ENCODE data around the gene PCDHA2.
"Not testable (repeated sequence)": the region's sequence is repeated elsewhere in the genome, so short reads cannot be mapped to it uniquely, and the experiment has no call there.

PCDHA2 gene

GRCh38 chr5:140802781-140803271 is 8.2 kb downstream of the PCDHA2 start:
- no peak for TF ChIP-seq CTCF (IDR thresholded peaks at IDR 0.05; ENCODE audit: low read depth, low read length)
- in situ Hi-C loops (cut with HindIII; ENCODE audit: low sequenced_read_pairs), result no loop called here
- DNase-seq (ENCODE audit: low read depth, low spot score), result no peak

GRCh38 chr5:140806834-140807775 is 12.5 kb downstream of the PCDHA2 start, which contains the start of gene PCDHA4:
TSS of gene PCDHA4 (plus strand) at chr5:140807068.
- in situ Hi-C loops (cut with HindIII; ENCODE audit: low sequenced_read_pairs), result no loop called here
- H3K4me3 ChIP-seq (ENCODE audit: low read depth, low read length), result no peak within 1 kb of the TSS
- peak; percentile 36 for TF ChIP-seq CTCF (IDR thresholded peaks at IDR 0.05; ENCODE audit: low read depth, low read length)
- no peak for DNase-seq (ENCODE audit: low read depth, low spot score)

More at GRCh38 chr5:140802781-140803271, 8.2 kb downstream of the PCDHA2 start:
- no peak overlapping the region for H3K4me3 ChIP-seq (ENCODE audit: low read depth, low read length)

- in situ Hi-C loops (cut with HindIII; ENCODE audit: low sequenced_read_pairs); H3K4me3 ChIP-seq (ENCODE audit: low read depth, low read length); DNase-seq (ENCODE audit: low read depth, low spot score): not testable (repeated sequence)
These were observed 13.7 kb downstream of the PCDHA2 start for GRCh38 chr5:140808241-140808888.

GRCh38 chr5:140808889-140809291 is 14.2 kb downstream of the PCDHA2 start:
- DNase-seq (ENCODE audit: low read depth, low spot score), result no peak
- TF ChIP-seq CTCF (IDR thresholded peaks at IDR 0.05; ENCODE audit: low read depth, low read length), result no peak
- in situ Hi-C loops (cut with HindIII; ENCODE audit: low sequenced_read_pairs), result no loop called here
- no peak overlapping the region for H3K4me3 ChIP-seq (ENCODE audit: low read depth, low read length)

- in situ Hi-C loops (cut with HindIII; ENCODE audit: low sequenced_read_pairs), result no loop called here
These were observed 27.0 kb downstream of the PCDHA2 start, which contains the start of gene PCDHA5 for GRCh38 chr5:140821375-140822280. TSS of gene PCDHA5 (plus strand) at chr5:140821613.

GRCh38 chr5:140822281-140822629 is 27.6 kb downstream of the PCDHA2 start:
- no peak for DNase-seq (ENCODE audit: low read depth, low spot score)
- no peak overlapping the region for H3K4me3 ChIP-seq (ENCODE audit: low read depth, low read length)
- no peak for TF ChIP-seq CTCF (IDR thresholded peaks at IDR 0.05; ENCODE audit: low read depth, low read length)
- in situ Hi-C loops (cut with HindIII; ENCODE audit: low sequenced_read_pairs), result no loop called here

More at GRCh38 chr5:140821375-140822280, 27.0 kb downstream of the PCDHA2 start, which contains the start of gene PCDHA5:
- H3K4me3 ChIP-seq (ENCODE audit: low read depth, low read length), result no peak within 1 kb of the TSS
- DNase-seq (ENCODE audit: low read depth, low spot score), result no peak
- TF ChIP-seq CTCF (IDR thresholded peaks at IDR 0.05; ENCODE audit: low read depth, low read length), result peak; percentile 47

- in situ Hi-C loops (cut with HindIII; ENCODE audit: low sequenced_read_pairs), result not testable (repeated sequence)
These were observed 28.3 kb downstream of the PCDHA2 start for GRCh38 chr5:140822969-140823368.

More at GRCh38 chr5:140822969-140823368, 28.3 kb downstream of the PCDHA2 start:
- not testable (repeated sequence) for H3K4me3 ChIP-seq (ENCODE audit: low read depth, low read length); DNase-seq (ENCODE audit: low read depth, low spot score)

All from astrocyte of the spinal cord (primary cell).